GM18951 (cell line): ENCODE measurements around the gene LSAMP.
"Not testable (repeated sequence)": the region's sequence is repeated elsewhere in the genome, so short reads cannot be mapped to it uniquely, and the experiment has no call there.

ENCODE experiments used
- POLR2A ChIP-seq: IDR thresholded peaks from 4 replicates; pipeline ENCODE4 v1.6.1; 2011; ENCODE audit warnings: mild to moderate bottlenecking; ENCODE audit not compliant: insufficient read length, insufficient read depth; ENCODE audit errors: extremely low read depth
- in situ Hi-C: fragments of 300-500 bp; cut with MboI; formaldehyde crosslinking; loops from one replicate; pipeline ENCODE4 v1.12.0; 2022; ENCODE audit warnings: low sequenced_read_pairs, mixed read lengths, inconsistent platforms; ENCODE audit not compliant: unreplicated experiment

The LSAMP gene

GRCh38 chr3:116254541-116254940 is 190.7 kb downstream of the LSAMP start:
- no peak for TF ChIP-seq POLR2A
- in situ Hi-C loops: no loop called here

GRCh38 chr3:116253511-116253910 is 191.8 kb downstream of the LSAMP start:
- TF ChIP-seq POLR2A: no peak
- in situ Hi-C loops: no loop called here

GRCh38 chr3:116247605-116248004 is 197.7 kb downstream of the LSAMP start:
- no peak for TF ChIP-seq POLR2A
- in situ Hi-C loops: no loop called here

- TF ChIP-seq POLR2A: no peak
- in situ Hi-C loops: no loop called here
Observed at GRCh38 chr3:116246406-116246980, 198.8 kb downstream of the LSAMP start.

- in situ Hi-C loops: no loop called here
- TF ChIP-seq POLR2A: no peak
Observed at GRCh38 chr3:116242825-116243224, 202.5 kb downstream of the LSAMP start.

- TF ChIP-seq POLR2A: no peak
- in situ Hi-C loops: no loop called here
Observed at GRCh38 chr3:116241677-116242076, 203.6 kb downstream of the LSAMP start.

- in situ Hi-C loops: no loop called here
- no peak for TF ChIP-seq POLR2A
Observed at GRCh38 chr3:116240261-116240660, 205.0 kb downstream of the LSAMP start.

GRCh38 chr3:116238846-116239565 is 206.3 kb downstream of the LSAMP start:
- in situ Hi-C loops: no loop called here
- TF ChIP-seq POLR2A: no peak

- TF ChIP-seq POLR2A: no peak
- in situ Hi-C loops: no loop called here
Observed at GRCh38 chr3:116233711-116234357, 211.5 kb downstream of the LSAMP start.

GRCh38 chr3:116230431-116231020 is 214.8 kb downstream of the LSAMP start:
- no peak for TF ChIP-seq POLR2A
- in situ Hi-C loops: no loop called here

GRCh38 chr3:116226266-116226665 is 219.0 kb downstream of the LSAMP start:
- in situ Hi-C loops: no loop called here
- no peak for TF ChIP-seq POLR2A

GRCh38 chr3:116216761-116217160 is 228.5 kb downstream of the LSAMP start:
- no peak for TF ChIP-seq POLR2A
- in situ Hi-C loops: no loop called here

GRCh38 chr3:116211901-116212300 is 233.4 kb downstream of the LSAMP start:
- in situ Hi-C loops: no loop called here
- TF ChIP-seq POLR2A: no peak

- in situ Hi-C loops: not testable (repeated sequence)
Observed at GRCh38 chr3:116208830-116209229, 236.5 kb downstream of the LSAMP start.
